IMR-90 (cell line): ENCODE results near the gene ASB4. TPM values are rescaled to one million over a fixed set of nuclear protein-coding genes. Genes with fewer than 3 reads are reported as not detected.

Experiments used
- ATAC-seq: fragments of 200-7000 bp; cut with Tn5 transposase; 2 replicates; pipeline ENCODE4 v1.9.1; 2020; ENCODE audit warnings: low read depth, mild to moderate bottlenecking, moderate library complexity
- BruUV-seq: library from RNA; stranded (reverse); fragments of 400-500 nt; replicated peaks from 2 replicates; lab custom pipeline; 2021; lab: Mats Ljungman, UMichigan
- CTCF ChIA-PET: fragments of 300-600 bp; formaldehyde crosslinking; extraction: SDS; loops from one replicate; lab custom pipeline; 2021; ENCODE audit warnings: antibody characterized with exemption; lab: Yijun Ruan, JAX
- POLR2A ChIA-PET: fragments of 300-600 bp; sonication (Branson Sonifier 250); formaldehyde crosslinking; loops from one replicate; lab custom pipeline; 2022; ENCODE audit warnings: antibody characterized with exemption; ENCODE audit not compliant: unreplicated experiment; lab: Charles Lee
- DNase-seq: peaks from one replicate; pipeline ENCODE4 v3.0.0; 2013
- H2AFZ ChIP-seq: replicated peaks from 2 replicates; pipeline ENCODE3; 2013; ENCODE audit warnings: low read length, mild to moderate bottlenecking; ENCODE audit not compliant: poor library complexity
- H2AK5ac ChIP-seq: 2 replicates; pipeline ENCODE4 v1.6.1; 2013; ENCODE audit warnings: low read depth, low read length, inconsistent platforms
- H2AK9ac ChIP-seq: replicated peaks from 2 replicates; pipeline ENCODE3; 2013; ENCODE audit warnings: mild to moderate bottlenecking, low read depth, low read length, moderate library complexity; ENCODE audit not compliant: poor library complexity
- H2BK120ac ChIP-seq: 2 replicates; pipeline ENCODE4 v1.6.1; 2013; ENCODE audit warnings: low read depth, low read length, inconsistent platforms
- H2BK15ac ChIP-seq: 3 replicates; pipeline ENCODE4 v1.6.1; 2013; ENCODE audit warnings: low read depth, low read length, inconsistent platforms
- H2BK20ac ChIP-seq: 2 replicates; pipeline ENCODE4 v1.6.1; 2013; ENCODE audit warnings: low read depth, mild to moderate bottlenecking, inconsistent platforms, low read length, moderate library complexity
- H2BK5ac ChIP-seq: 2 replicates; pipeline ENCODE4 v1.6.1; 2013; ENCODE audit warnings: mild to moderate bottlenecking, low read depth, low read length, inconsistent platforms; ENCODE audit not compliant: poor library complexity, severe bottlenecking
- H3K14ac ChIP-seq: replicated peaks from 2 replicates; pipeline ENCODE4 v1.6.1; 2013; ENCODE audit warnings: low read depth, low read length, inconsistent platforms
- H3K18ac ChIP-seq: 2 replicates; pipeline ENCODE4 v1.6.1; 2013; ENCODE audit warnings: low read depth, low read length, control low read depth
- H3K23ac ChIP-seq: 2 replicates; pipeline ENCODE4 v1.6.1; 2013; ENCODE audit warnings: low read depth, low read length, inconsistent platforms
- H3K27ac ChIP-seq: 2 replicates; pipeline ENCODE4 v1.5.1; 2013; ENCODE audit warnings: mild to moderate bottlenecking, control low read depth, low read length; ENCODE audit not compliant: insufficient read depth
- H3K27me3 ChIP-seq: 2 replicates; pipeline ENCODE4 v1.6.1; 2013; ENCODE audit warnings: low read length; ENCODE audit not compliant: control insufficient read depth, insufficient read depth
- H3K36me3 ChIP-seq: 2 replicates; pipeline ENCODE4 v1.6.1; 2013; ENCODE audit warnings: low read length, mixed read lengths; ENCODE audit not compliant: control insufficient read depth, insufficient read depth
- H3K4ac ChIP-seq: 2 replicates; pipeline ENCODE4 v1.6.1; 2013; ENCODE audit warnings: low read depth, low read length, inconsistent platforms
- H3K4me1 ChIP-seq: 2 replicates; pipeline ENCODE4 v1.6.1; 2013; ENCODE audit warnings: low read length, mixed read lengths; ENCODE audit not compliant: control insufficient read depth, insufficient read depth
- H3K4me2 ChIP-seq: 2 replicates; pipeline ENCODE4 v1.6.1; 2013; ENCODE audit warnings: low read depth, mild to moderate bottlenecking, control low read depth, low read length, moderate library complexity
- H3K4me3 ChIP-seq: 2 replicates; pipeline ENCODE4 v1.5.1; 2013; ENCODE audit warnings: low read depth, mild to moderate bottlenecking, control low read depth, low read length, moderate library complexity; ENCODE audit not compliant: insufficient read depth
- H3K56ac ChIP-seq: 2 replicates; pipeline ENCODE4 v1.6.1; 2013; ENCODE audit warnings: low read length, inconsistent platforms; ENCODE audit not compliant: insufficient read depth; ENCODE audit errors: extremely low read depth
- H3K79me1 ChIP-seq, 2 experiments: 2 replicates each; pipeline ENCODE4 v1.6.1; 2013; ENCODE audit warnings: low read length in 2 of 2, inconsistent platforms in 1 of 2, low read depth in 1 of 2
- H3K9ac ChIP-seq: 2 replicates; pipeline ENCODE4 v1.6.1; 2013; ENCODE audit warnings: low read depth, low read length, control low read depth
- H3K9me1 ChIP-seq: 2 replicates; pipeline ENCODE4 v1.6.1; 2013; ENCODE audit warnings: low read length, inconsistent platforms; ENCODE audit not compliant: insufficient read depth
- H3K9me3 ChIP-seq: 2 replicates; pipeline ENCODE4 v1.6.1; 2013; ENCODE audit warnings: low read length; ENCODE audit not compliant: control insufficient read depth, insufficient read depth
- H4K20me1 ChIP-seq: 2 replicates; pipeline ENCODE4 v1.6.1; 2013; ENCODE audit warnings: low read length, inconsistent platforms; ENCODE audit not compliant: insufficient read depth
- H4K5ac ChIP-seq: 2 replicates; pipeline ENCODE4 v1.6.1; 2013; ENCODE audit warnings: mild to moderate bottlenecking, low read depth, low read length, control low read depth
- H4K8ac ChIP-seq, 2 experiments: 2 replicates each; pipeline ENCODE4 v1.6.1; 2013; ENCODE audit warnings: low read depth in 2 of 2, low read length in 2 of 2, control low read depth in 1 of 2, inconsistent platforms in 1 of 2
- H4K91ac ChIP-seq: 2 replicates; pipeline ENCODE4 v1.6.1; 2013; ENCODE audit warnings: low read depth, low read length, inconsistent platforms; ENCODE audit not compliant: insufficient read depth
- FOS ChIP-seq: fragments of 150-350 bp; IDR thresholded peaks from 2 replicates; pipeline ENCODE4 v1.6.1; 2016; ENCODE audit warnings: low read depth, low read length
- SMC3 ChIP-seq: fragments of 150-350 bp; IDR thresholded peaks from 2 replicates; pipeline ENCODE4 v1.6.1; 2016; ENCODE audit warnings: low read depth, mild to moderate bottlenecking, antibody characterized with exemption, low read length, moderate library complexity
- WGBS, 2 experiments: methylation state at CpG; one replicate each; pipeline versions ENCODE4 v1.1.5 to v1.1.7; 2013; ENCODE audit warnings: missing lambda C conversion rate in 2 of 2; ENCODE audit not compliant: insufficient read length in 1 of 2; ENCODE audit errors: extremely low coverage in 2 of 2; 5-methylcytosine and 5-hydroxymethylcytosine counted together
- dilution Hi-C: fragments of 300-500 bp; cut with HindIII; formaldehyde crosslinking; loops from one replicate; pipeline ENCODE4 v1.14.3; 2018; ENCODE audit warnings: low sequenced_read_pairs; ENCODE audit not compliant: unreplicated experiment
- in situ Hi-C: fragments of 300-500 bp; cut with MboI; formaldehyde crosslinking; loops from 3 replicates; pipeline ENCODE4 v1.14.3; 2019; ENCODE audit warnings: low sequenced_read_pairs, inconsistent platforms, mixed read lengths
- intact Hi-C: fragments of 100-400 bp; cut with micrococcal nuclease; formaldehyde crosslinking; loops from 2 replicates; pipeline ENCODE4 v1.10.0; 2022
- polyA plus RNA-seq, 3 experiments: library from polyadenylated mRNA; depleted of rRNA; stranded (reverse); fragments of >200 nt; gene quantifications; 2 replicates each; pipeline ENCODE4 v1.2.3, GENCODE V29; 2012; ENCODE audit warnings: low replicate concordance in 1 of 3
- total RNA-seq: library from RNA; depleted of rRNA; stranded (reverse); fragments of >200 nt; gene quantifications from 2 replicates; pipeline ENCODE4 v1.2.3, GENCODE V29; 2012
- TF ChIP-seq, protein P1 (sequence below): conservative IDR thresholded peaks from 2 replicates; pipeline ENCODE4 v1.5.1; 2012; ENCODE audit warnings: mild to moderate bottlenecking, low read depth, low read length, improper control_type of control experiment

The ASB4 gene
- total and polyA plus RNA-seq, 2 of the 4 experiments (the other 2 are of a cell fraction): not detected

DNA sequence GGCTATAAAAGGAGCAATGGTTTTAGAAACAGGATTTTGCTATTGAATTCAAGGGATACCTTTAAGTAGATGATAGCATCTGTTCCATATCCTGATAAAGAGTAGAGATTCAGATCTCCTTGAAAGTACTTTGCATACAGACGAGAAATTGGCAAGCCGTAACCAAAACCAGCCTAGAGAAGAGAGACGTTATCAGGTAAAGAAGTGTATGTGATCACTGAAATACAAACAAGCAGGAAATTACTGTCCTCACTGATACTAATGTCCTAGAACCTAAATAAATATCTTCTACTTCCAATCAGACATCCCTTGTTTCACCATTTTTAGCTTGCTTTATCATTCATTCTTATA lies 101.2 kb downstream of the ASB4 start:
- H2BK20ac ChIP-seq: no peak overlapping the region
- no peak overlapping the region for H2AFZ ChIP-seq
- H3K4me1 ChIP-seq: no peaks in the 10 kb centered on the region
- CTCF ChIA-PET: no interaction called here
- no CpG with 5 or more reads among the region's 3 CpGs for WGBS, 2 experiments
- H3K79me1 ChIP-seq: no peaks in the 10 kb centered on the region
- in situ Hi-C loops (no loop called here), dilution Hi-C loops (no loop called here), intact Hi-C loops (no loop called here)
- no peak overlapping the region for H2BK5ac ChIP-seq
- H3K27me3 ChIP-seq: no peaks in the 10 kb centered on the region
- POLR2A ChIA-PET: no interaction called here
- TF ChIP-seq, protein P1, sequence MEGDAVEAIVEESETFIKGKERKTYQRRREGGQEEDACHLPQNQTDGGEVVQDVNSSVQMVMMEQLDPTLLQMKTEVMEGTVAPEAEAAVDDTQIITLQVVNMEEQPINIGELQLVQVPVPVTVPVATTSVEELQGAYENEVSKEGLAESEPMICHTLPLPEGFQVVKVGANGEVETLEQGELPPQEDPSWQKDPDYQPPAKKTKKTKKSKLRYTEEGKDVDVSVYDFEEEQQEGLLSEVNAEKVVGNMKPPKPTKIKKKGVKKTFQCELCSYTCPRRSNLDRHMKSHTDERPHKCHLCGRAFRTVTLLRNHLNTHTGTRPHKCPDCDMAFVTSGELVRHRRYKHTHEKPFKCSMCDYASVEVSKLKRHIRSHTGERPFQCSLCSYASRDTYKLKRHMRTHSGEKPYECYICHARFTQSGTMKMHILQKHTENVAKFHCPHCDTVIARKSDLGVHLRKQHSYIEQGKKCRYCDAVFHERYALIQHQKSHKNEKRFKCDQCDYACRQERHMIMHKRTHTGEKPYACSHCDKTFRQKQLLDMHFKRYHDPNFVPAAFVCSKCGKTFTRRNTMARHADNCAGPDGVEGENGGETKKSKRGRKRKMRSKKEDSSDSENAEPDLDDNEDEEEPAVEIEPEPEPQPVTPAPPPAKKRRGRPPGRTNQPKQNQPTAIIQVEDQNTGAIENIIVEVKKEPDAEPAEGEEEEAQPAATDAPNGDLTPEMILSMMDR: no peak
- no peak for TF ChIP-seq FOS
- TF ChIP-seq SMC3: no peak
- no peak overlapping the region for H3K18ac ChIP-seq
- H3K56ac ChIP-seq: no peak overlapping the region
- no peak overlapping the region for H2AK9ac ChIP-seq
- H4K8ac ChIP-seq: no peak overlapping the region
- no peak overlapping the region for H4K91ac ChIP-seq
- no peak overlapping the region for H3K23ac ChIP-seq
- no peaks in the 10 kb centered on the region for H3K9me3 ChIP-seq
- peaks cover 1% of the 10 kb centered on the region; the same call in 1 of the 2 replicates for H3K36me3 ChIP-seq
- H3K9ac ChIP-seq: no peak overlapping the region
- no peak overlapping the region for H3K4me3 ChIP-seq
- no peak overlapping the region for H2AK5ac ChIP-seq
- no peaks in the 10 kb centered on the region for H4K20me1 ChIP-seq
- H3K14ac ChIP-seq: no peak overlapping the region
- H2BK15ac ChIP-seq: no peak overlapping the region
- H3K27ac ChIP-seq: no peak overlapping the region
- DNase-seq: no peak
- H2BK120ac ChIP-seq: no peak overlapping the region
- no peak overlapping the region for H4K5ac ChIP-seq
- no TSS peak for BruUV-seq
- no peak for ATAC-seq
- H3K4ac ChIP-seq: no peak overlapping the region
- peaks cover 2% of the 10 kb centered on the region; the same call in 1 of the 2 replicates for H3K9me1 ChIP-seq
- no peak overlapping the region for H3K4me2 ChIP-seq
